ENCODE results near the gene TRPC4AP. TPM values are rescaled to one million over a fixed set of nuclear protein-coding genes. Genes with fewer than 3 reads are reported as not detected.
"Not testable (repeated sequence)": the region's sequence is repeated elsewhere in the genome, so short reads cannot be mapped to it uniquely, and the experiment has no call there.

The TRPC4AP gene
- total RNA-seq, 2 experiments from 2014 or later: 48.2 to 49.1 TPM

DNA sequence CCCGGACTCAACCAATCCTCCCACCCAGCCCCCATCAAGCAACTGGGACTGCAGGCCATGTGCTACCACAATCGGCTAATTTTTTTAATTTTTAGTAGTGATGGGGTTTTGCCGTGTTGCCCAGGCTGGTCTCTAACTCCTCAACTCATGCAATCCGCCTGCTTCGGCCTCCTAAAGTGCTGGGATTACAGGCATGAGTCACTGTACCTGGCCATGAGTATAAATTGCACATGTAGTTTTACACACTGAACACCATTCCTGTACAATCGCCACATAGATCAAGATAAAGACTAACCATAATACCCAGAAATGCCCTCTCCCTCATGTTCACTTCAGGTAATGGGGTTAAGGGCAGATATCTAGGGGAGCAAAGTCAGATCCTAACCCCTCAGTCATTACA, 26.4 kb downstream of the TRPC4AP start:
- POLR2A ChIA-PET: no interaction called here
- CTCF ChIA-PET: interaction anchor here (0.6 kb wide), 1 partner anchor 30 kb away, joined by 3 read pairs; no protein-coding TSS in a partner anchor

DNA sequence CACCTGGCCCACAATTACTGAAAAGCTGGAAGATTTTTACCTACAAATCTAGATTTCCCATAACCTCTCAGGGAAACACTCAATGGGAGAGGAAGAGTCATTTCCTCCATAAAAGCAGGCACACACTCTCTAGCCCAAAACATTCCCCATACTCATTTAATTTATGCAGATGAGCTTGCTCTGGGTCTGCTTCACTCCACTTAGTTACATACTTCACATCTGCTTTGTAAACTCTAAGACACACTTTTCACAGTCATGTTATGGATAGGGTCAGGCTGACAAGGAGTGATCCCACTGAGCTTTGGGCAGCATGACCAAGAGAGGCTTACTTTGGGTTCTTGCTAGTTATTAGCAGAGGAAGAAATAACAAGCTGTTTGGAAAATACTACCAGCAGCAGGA, 27.4 kb downstream of the TRPC4AP start:
- CTCF ChIA-PET: interaction anchor here (1.4 kb wide), 1 partner anchor 20 kb away, joined by 4 read pairs; no protein-coding TSS in a partner anchor
- POLR2A ChIA-PET: no interaction called here

DNA sequence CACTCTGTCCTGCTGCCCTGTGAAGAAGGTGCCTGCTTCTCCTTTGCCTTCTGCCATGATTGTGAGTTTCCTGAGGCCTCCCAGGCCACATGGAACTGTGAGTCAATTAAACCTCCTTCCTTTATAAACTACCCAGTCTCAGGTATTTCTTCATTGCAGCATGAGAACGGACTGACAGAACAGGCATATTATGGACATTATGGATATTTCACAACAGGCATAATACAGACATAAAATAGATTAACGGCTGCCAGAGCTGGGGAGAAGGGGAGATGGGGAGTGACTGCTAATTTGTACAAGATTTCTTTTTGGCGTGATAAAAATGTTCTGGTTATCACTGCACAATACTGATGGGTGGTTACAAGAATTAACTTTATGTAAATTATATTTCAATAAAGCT, 29.4 kb downstream of the TRPC4AP start:
- ChIA-PET POLR2A (no interaction called here), CTCF (no interaction called here)

DNA sequence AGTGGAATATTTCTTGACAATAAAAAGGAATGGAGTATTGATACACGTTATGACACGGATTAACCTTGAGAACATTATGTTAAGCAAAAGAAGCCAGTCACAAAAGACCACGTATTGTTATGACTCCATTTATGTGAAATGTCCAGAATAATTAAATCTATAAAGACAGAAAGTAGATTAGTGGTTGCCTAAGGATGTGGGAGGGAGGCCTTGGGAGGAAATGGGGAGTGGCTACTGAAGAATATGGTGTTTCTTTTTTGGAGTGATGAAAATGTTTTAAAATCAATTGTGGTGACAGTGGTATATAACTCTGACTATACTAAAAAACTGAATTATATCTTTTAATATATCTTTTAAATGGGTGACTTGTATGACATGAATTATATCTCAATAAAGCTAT, 30.1 kb downstream of the TRPC4AP start:
- ChIA-PET POLR2A (no interaction called here), CTCF (no interaction called here)

DNA sequence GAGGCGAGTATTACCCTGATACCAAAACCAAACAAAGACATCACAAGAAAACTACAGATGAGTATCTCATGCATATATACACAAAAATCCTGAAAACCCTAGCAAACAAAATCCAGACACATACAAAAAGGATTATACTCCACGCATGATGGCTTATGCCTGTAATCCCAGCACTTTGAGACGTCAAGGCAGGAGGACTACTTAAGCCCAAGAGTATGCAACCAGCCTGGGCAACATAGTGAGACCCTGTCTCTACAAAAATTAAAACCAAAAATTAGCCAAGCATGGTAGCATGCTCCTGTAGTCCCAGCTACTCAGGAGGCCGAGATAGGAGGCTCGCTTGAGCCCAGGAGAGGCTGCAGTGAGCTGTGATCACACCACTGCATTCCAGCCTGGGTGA, 32.4 kb downstream of the TRPC4AP start:
- ChIA-PET CTCF (interaction anchor here (0.6 kb wide), 1 partner anchor 959 kb away, joined by 5 read pairs; no protein-coding TSS in a partner anchor), POLR2A (interaction anchor here (0.6 kb wide), 1 partner anchor 384 kb away, joined by 4 read pairs; no protein-coding TSS in a partner anchor)

DNA sequence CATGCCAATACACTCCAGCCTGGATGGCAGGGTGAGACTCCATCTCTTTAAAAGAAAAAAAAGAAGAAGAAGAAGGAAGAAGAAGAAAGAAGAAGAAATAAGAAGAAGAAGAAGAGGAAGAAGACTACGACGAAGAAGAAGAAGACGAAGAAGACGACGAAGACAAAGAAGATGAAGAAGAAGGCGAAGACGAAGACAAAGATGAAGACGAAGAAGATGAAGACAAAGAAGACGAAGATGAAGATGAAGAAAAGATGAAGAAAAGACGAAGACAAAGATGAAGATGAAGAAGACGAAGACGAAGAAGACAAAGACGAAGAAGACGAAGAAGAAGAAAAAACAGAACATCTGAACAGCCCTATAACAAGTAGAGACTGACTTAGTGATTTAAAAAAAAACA, 33.0 kb downstream of the TRPC4AP start:
- CTCF ChIA-PET: no interaction called here

DNA sequence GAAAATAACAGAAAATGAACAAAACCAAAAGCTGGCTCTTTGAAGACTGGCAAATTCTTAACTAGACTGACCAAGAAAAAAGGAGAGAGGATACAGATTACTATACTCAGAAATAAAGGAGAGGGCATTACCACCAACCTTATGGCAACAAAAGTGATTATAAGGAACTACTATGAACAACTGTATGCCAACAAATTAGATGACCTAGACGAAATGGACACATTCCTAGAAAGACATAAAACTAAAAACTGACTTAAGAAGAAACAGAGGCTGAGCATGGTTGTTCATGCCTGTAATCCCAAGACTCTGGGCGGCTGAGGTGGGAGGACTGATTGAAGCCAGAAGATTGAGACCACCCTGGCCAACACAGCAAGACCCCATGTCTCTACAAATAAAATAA, 33.5 kb downstream of the TRPC4AP start:
- POLR2A ChIA-PET: no interaction called here

More for the DNA sequence above, 33.0 kb downstream of the TRPC4AP start:
- POLR2A ChIA-PET: no interaction called here

DNA sequence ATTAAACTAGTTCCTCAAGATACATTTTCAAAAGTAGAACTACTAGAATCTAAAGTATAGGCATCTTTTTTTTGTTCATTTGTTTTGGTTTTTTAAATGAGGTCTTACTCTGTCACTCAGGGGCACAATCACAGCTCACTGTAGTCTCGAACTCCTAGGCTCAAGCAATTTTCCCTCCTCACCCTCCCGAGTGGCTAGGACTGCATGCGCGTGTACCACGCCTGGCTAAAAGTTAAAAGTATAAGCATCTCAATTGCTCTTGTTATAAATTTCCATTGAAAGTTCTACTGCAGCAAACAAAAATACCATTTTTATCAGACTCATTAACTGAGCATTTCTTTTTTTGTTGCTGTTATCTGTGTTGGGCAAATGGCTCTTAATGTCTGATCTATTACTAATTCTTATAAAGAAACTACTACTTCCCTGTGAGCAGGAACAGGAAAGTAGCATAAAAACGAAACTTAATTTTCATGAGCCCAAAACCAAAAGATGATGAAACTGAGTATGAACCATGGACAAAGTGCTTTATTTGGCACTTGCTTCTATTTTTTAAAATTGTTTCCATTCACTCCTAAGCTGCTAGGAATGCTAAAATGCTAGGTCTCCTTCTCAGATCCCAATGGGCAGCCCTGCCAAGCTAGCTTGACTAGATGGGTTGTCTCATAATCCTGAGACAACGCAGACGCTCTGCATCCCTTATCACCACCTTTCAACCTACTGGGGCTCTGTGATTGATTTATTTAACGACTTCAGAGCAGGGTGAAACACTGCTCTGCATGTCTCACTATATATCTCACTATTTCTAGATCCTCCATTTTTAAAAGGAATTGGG, 36.9 kb downstream of the TRPC4AP start:
- ChIA-PET CTCF (no interaction called here), POLR2A (interaction anchor here (0.6 kb wide), 1 partner anchor 44 kb away, joined by 3 read pairs; no protein-coding TSS in a partner anchor)

More for the DNA sequence above, 33.5 kb downstream of the TRPC4AP start:
- CTCF ChIA-PET: no interaction called here

DNA sequence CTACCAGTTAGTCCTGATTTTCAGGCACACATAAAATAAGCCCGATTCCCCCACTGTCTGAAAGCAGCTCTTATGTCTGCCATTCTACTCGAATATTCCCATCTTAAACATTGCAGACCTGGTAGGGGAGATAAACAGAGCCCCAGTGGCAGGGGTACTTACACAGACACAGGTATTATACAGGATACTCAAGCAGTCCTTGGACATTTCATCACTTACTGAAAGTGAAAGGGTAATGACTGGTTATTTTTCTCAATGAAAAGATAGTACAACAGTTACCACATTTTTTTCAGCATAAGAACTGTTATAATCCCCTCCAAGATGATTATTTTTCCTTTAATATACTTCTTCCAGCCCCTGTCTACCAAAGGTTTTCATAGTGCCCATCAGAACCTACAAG, 37.8 kb downstream of the TRPC4AP start:
- CTCF ChIA-PET: interaction anchor here (1.3 kb wide), 1 partner anchor 42 kb away, joined by 5 read pairs; no protein-coding TSS in a partner anchor
- POLR2A ChIA-PET: interaction anchor here (0.6 kb wide), 1 partner anchor 44 kb away, joined by 3 read pairs; no protein-coding TSS in a partner anchor

DNA sequence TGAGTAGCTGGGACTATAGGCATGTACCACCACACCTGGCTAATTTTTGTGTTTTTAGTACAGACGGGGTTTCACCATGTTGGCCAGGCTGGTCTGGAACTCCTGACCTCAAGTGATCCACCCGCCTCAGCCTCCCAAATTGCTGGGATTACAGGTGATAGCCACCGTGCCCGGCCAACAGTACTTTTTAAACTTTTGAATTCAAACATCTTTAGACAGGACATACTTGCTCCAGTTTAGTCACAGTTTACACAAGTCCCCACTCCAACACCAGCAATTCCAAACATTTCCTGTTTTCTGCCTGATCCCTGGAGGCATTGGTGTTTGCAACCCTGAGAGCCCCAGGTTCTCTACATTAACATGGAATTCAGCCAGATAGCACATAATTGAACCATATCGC, 40.0 kb downstream of the TRPC4AP start:
- CTCF ChIA-PET, POLR2A ChIA-PET: not testable (repeated sequence)

DNA sequence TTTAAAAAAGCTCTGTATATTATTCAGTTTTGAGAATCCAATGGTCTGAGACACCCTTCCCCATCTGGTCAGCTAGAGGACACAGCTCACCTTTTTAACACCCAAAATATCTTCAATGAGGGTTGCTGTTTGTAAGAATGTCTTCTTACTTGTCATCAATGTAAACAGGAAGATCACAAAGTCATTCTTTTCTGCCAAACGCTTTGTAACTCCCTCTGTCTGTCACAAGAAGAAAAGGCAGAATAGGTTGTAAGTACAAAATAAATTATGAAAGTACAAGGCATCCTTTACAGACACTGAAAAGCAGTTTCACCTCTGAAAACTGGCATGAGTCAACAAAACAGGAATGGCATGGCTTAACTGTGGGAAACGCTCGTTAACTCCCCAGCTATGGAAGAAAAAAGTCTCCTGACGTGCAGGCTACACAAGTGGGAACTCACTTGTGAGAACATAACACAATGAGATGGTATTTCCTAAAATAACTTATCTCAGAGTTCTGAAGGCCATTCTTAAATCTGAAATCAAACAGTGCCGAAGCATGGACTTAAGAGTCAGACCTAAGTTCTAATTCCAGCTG, 42.7 kb downstream of the TRPC4AP start:
- POLR2A ChIA-PET: interaction anchor here (0.6 kb wide), 1 partner anchor 37 kb away, joined by 4 read pairs; no protein-coding TSS in a partner anchor
- CTCF ChIA-PET: interaction anchor here (1.5 kb wide), 1 partner anchor 43 kb away, joined by 5 read pairs; the partner anchor contains the start of gene TRPC4AP

DNA sequence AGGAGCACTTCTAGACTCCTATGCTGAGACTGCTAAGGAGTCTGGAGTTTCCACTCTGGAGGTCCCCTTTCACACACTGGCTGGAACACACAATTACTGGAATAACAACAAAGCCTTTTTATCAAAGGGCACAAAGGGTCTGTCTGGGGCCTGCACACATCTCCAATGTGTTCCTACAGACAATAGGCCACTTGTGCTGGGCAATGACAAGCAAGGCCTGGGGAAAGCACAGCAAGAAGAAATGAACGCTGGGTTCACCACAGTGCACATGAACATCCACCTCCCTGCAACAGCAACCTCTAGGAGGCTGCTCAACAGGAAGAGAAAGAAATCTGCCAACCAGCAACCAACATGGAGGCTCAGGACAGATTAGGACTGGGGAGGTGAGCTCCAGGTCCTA, 43.9 kb downstream of the TRPC4AP start:
- CTCF ChIA-PET: no interaction called here
- POLR2A ChIA-PET: interaction anchor here (0.6 kb wide), 1 partner anchor 97 kb away, joined by 4 read pairs; no protein-coding TSS in a partner anchor

DNA sequence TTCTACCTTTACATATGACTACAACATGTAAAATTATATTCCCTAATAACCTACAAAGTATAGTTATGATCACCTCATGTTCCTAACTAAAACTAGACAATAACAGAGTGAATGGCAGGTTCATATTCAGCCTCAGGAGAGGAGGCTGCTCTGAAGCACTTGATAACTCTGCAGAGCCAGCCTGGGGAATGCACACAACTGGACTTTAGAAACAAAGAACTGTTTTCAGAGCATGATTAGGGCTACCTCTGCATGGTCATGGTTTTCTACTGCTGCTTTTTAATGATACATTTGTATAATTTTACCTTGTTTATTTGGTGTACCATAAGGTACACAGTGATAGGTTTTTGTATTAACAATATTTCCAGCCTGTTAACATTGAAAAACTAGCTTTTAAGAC, 50.3 kb downstream of the TRPC4AP start:
- ChIA-PET POLR2A (interaction anchor here (0.6 kb wide), 1 partner anchor 35 kb away, joined by 3 read pairs; no protein-coding TSS in a partner anchor), CTCF (no interaction called here)

DNA sequence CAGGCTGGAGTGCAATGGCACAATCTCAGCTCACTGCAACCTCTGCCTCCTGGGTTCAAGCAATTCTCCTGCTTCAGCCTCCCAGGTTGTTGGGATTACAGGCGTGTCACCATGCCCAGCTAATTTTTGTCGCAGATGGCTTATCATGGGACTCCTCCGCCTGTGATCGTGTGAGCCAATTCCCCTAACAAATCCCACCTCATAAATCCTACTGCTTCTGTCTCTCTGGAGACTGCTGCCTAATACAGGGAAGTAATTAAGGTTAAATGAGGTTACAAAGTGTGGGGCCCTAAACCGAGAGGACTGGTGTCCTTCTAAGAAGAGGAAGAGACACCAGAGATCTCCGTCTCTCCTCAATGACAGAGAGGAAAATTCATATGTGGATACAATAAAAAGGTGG, 52.0 kb downstream of the TRPC4AP start:
- CTCF ChIA-PET: no interaction called here
- POLR2A ChIA-PET: no interaction called here

DNA sequence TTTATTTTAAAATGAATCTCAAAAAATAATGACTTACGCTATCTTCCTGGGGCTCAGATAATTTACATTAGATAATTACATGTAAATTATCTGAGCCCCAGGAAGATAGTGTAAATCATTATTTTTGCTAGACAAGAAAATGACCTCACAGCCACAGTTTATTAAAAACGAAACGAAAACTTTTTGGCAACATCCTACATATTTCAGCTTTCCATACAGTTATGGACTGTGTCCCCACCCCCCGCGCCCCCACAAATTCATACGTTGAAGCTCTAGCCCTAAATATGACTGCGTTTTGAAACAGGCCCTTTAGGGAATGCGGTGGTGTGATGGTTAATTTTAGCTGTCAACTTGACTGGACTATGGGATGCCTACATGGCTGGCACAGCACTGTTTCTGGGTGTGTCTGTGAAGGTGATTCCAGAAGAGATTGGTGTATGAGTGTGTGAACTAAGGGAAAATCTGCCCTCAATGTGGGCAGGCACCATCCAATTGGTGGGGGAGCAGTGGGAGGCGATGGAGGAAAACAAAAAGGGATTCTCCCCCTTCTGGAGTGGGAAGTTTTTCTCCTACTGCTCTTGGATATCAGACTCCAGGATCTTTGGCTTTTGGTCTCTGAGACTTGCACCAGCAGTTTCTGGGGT, 52.6 kb downstream of the TRPC4AP start:
- CTCF ChIA-PET: no interaction called here

DNA sequence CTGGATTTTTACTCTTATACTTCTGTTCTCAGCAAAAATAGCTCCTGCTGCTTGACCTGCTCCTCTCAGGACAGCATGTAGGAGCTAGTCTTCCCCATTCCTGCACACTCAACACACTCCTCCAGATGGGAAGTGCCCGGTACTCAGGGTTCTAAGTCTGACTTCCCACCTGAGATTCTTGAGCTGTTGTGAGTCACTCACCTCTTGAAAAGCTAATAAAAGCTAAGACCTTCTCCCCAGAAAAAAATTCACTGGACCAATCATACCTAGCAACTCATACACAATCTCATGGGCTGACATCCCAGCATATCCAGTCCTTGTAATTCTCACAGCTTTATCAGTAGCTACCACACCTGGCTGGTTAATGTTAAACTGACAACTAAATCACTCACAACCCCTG, 53.5 kb downstream of the TRPC4AP start:
- ChIA-PET CTCF (no interaction called here), POLR2A (no interaction called here)

More for the DNA sequence above, 52.6 kb downstream of the TRPC4AP start:
- POLR2A ChIA-PET: no interaction called here

DNA sequence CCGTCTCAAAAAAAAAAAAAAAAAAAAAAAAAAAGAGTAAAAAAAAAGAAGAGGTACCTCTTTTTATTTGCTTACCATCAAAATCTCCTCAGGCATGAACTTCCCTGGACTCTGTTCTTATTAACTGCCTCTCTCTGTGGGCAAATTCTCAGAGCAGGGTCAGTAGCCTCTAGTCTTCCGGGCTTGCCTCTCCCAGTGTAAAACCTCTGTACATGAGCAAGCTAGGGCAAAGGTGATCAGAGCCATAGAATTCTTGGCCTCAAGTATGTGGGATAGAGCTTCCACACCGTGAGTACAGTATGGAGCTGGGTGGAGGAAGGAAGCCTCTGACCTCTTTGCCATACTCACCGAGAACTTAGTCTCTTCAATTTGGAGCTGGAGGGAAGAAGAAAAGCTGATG, 58.5 kb downstream of the TRPC4AP start:
- ChIA-PET CTCF (interaction anchor here (0.7 kb wide), 1 partner anchor 62 kb away, joined by 3 read pairs; no protein-coding TSS in a partner anchor), POLR2A (no interaction called here)

DNA sequence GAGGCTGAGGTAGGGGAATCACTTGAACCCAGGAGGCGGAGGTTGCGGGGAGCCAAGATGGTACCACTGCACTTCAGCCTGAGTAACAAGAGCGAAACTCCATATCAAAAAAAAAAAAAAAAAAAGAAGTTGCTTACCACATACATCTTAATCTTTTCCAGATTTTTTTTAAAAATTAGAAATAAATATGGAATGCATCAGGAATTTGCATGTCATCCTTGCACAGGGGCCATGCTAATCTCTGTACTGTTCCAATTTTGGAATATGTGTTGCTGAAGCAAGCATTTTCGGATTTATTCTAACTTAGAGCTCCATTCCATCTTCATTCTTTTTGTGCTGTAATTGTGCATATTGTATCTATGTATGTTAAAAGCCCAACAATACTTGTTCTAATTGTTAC, 62.5 kb downstream of the TRPC4AP start:
- ChIA-PET POLR2A (no interaction called here), CTCF (no interaction called here)

DNA sequence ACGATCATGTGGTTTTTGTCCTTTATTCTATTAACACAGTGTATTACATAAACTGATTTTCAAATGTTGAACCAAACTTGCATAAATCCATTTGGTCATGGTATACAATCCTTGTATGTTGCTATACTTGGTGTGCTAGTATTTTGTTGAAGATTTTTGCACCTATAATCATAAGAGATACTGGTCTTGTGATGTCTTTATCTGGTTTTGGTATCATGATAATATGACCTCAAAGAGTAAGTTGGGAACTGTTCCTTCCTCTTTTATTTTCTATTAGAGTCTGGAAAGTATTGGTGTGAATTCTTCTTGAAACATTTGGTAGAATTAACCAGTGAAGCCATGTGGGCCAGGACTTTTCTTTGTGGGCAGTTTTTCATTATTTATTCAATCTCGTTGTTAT, 65.3 kb downstream of the TRPC4AP start:
- POLR2A ChIA-PET: no interaction called here
- CTCF ChIA-PET: interaction anchor here (1.7 kb wide), 1 partner anchor 14 kb away, joined by 3 read pairs; no protein-coding TSS in a partner anchor

DNA sequence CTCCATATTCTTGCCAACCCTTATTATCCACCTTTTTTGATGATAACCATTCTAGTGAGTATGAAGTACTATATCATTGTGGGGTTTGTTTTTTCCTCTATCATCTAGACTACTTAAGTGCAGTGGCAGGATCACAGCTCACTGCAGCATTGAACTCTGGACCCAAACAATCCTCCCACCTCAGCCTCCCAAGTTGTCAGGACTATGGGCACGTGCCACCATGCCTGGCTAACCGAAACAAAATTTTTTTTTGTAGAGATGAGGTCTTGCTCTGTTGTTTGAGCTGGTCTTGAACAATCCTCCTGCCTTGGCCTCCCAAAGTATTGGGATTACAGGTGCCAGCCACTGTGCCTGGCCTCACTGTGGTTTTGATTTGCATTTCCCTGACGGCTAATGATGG, 67.5 kb downstream of the TRPC4AP start:
- CTCF ChIA-PET: no interaction called here
- POLR2A ChIA-PET: no interaction called here

All from activated CD8-positive, alpha-beta memory T cell treated with anti-CD3 and anti-CD28 coated beads for 36 hours (primary cell).